ENCODE results near the gene COX8C. TPM values are rescaled to one million over a fixed set of nuclear protein-coding genes. Genes with fewer than 3 reads are reported as not detected.
"Not testable (repeated sequence)": the region's sequence is repeated elsewhere in the genome, so short reads cannot be mapped to it uniquely, and the experiment has no call there.

Gene COX8C
- total RNA-seq, 2 experiments from 2014 or later = not detected

- ATAC-seq = no peak
- POLR2A ChIA-PET = interaction anchor here (0.6 kb wide), 1 partner anchor 26 kb away, joined by 6 read pairs; no protein-coding TSS in a partner anchor
- intact Hi-C loops (cut with DNase I, micrococcal nuclease) = no loop called here
- H3K9me3 Mint-ChIP-seq (ENCODE audit: low read depth) = peaks cover 2% of the 10 kb centered on the region
- no peaks in the 10 kb centered on the region for H3K36me3 Mint-ChIP-seq (ENCODE audit: low read depth)
- CTCF ChIA-PET = interaction anchor here (0.6 kb wide), 1 partner anchor 243 kb away, joined by 3 read pairs; no protein-coding TSS in a partner anchor
- peaks cover 28% of the 10 kb centered on the region for H3K27me3 Mint-ChIP-seq
- no peak overlapping the region for H3K4me3 Mint-ChIP-seq
- no peaks in the 10 kb centered on the region for H3K4me1 Mint-ChIP-seq
- H3K27ac Mint-ChIP-seq = no peak overlapping the region
- DNase-seq = no peak
These were observed 34.7 kb downstream of the COX8C start for GRCh38 chr14:93381644-93382043.

GRCh38 chr14:93384256-93384655 lies 37.3 kb downstream of the COX8C start:
- CTCF ChIA-PET; H3K27ac Mint-ChIP-seq; intact Hi-C loops (cut with DNase I, micrococcal nuclease); H3K9me3 Mint-ChIP-seq (ENCODE audit: low read depth); H3K4me3 Mint-ChIP-seq; H3K4me1 Mint-ChIP-seq; ATAC-seq; H3K36me3 Mint-ChIP-seq (ENCODE audit: low read depth); DNase-seq; POLR2A ChIA-PET: not testable (repeated sequence)
- peaks cover 30% of the 10 kb centered on the region for H3K27me3 Mint-ChIP-seq

- peaks cover 31% of the 10 kb centered on the region for H3K27me3 Mint-ChIP-seq
- H3K27ac Mint-ChIP-seq = no peak overlapping the region
- H3K4me1 Mint-ChIP-seq = no peaks in the 10 kb centered on the region
- peaks cover 1% of the 10 kb centered on the region for H3K36me3 Mint-ChIP-seq (ENCODE audit: low read depth)
- intact Hi-C loops (cut with DNase I, micrococcal nuclease) = no loop called here
- H3K9me3 Mint-ChIP-seq (ENCODE audit: low read depth) = peaks cover 10% of the 10 kb centered on the region
- POLR2A ChIA-PET = no interaction called here
- DNase-seq (no peak), ATAC-seq (no peak)
- CTCF ChIA-PET = no interaction called here
- H3K4me3 Mint-ChIP-seq = no peak overlapping the region
These were observed 48.2 kb downstream of the COX8C start for GRCh38 chr14:93395231-93395630.

- intact Hi-C loops (cut with DNase I, micrococcal nuclease) = no loop called here
- DNase-seq (no peak), ATAC-seq (no peak)
- Mint-ChIP-seq H3K27me3 (peaks cover 35% of the 10 kb centered on the region), H3K4me3 (no peak overlapping the region), H3K9me3 (ENCODE audit: low read depth) (peaks cover 10% of the 10 kb centered on the region), H3K27ac (no peak overlapping the region), H3K4me1 (no peaks in the 10 kb centered on the region), H3K36me3 (ENCODE audit: low read depth) (peaks cover 1% of the 10 kb centered on the region)
- ChIA-PET POLR2A (no interaction called here), CTCF (no interaction called here)
These were observed 49.5 kb downstream of the COX8C start for GRCh38 chr14:93396456-93396855.

Other genes with a start within 250 kb of the COX8C start
- 10 to 100 TPM; 31.0 to 35.5 TPM for gene ITPK1, start 231.3 kb upstream of the COX8C start, total RNA-seq
- 10 to 100 TPM; 11.7 to 15.9 TPM for gene MOAP1, start 162.3 kb upstream of the COX8C start, total RNA-seq
- gene LYSET, start 161.9 kb upstream of the COX8C start, total RNA-seq = 10 to 100 TPM in 1 of 2 experiments, 1 to 10 TPM in 1; 9.9 to 10.2 TPM
- 10 to 100 TPM in 1 of 2 experiments, 1 to 10 TPM in 1; 9.9 to 12.9 TPM for gene GON7, start 140.1 kb upstream of the COX8C start, total RNA-seq
- gene UBR7, start 139.9 kb upstream of the COX8C start, total RNA-seq = 10 to 100 TPM; 36.5 to 39.9 TPM
- gene BTBD7, start 14.1 kb upstream of the COX8C start, total RNA-seq = 1 to 10 TPM; 6.5 to 9.5 TPM
- gene UNC79, start 83.8 kb downstream of the COX8C start, total RNA-seq = under 1 TPM in 1 of 2 experiments, not detected in 1; 0.02 TPM